Keratinocyte (primary cell): Measurements from ENCODE around the gene KHSRP.

Source experiments
- EZH2 ChIP-seq: IDR thresholded peaks from one replicate; pipeline ENCODE4 v1.6.1; 2012; ENCODE audit warnings: inconsistent platforms, mild to moderate bottlenecking, low read length, moderate library complexity
- TF ChIP-seq, protein P1 (sequence below), 3 experiments: IDR thresholded peaks in 1 of 3; conservative IDR thresholded peaks in 1 of 3; optimal IDR thresholded peaks in 1 of 3; 2 replicates in 2 of 3; 3 replicates in 1 of 3; pipeline versions ENCODE3 to v1.5.1; 2011; ENCODE audit warnings: low read length in 3 of 3, mild to moderate bottlenecking in 3 of 3, moderate library complexity in 2 of 3, control low read depth in 1 of 3, inconsistent platforms in 1 of 3; ENCODE audit not compliant: insufficient read depth in 2 of 3; ENCODE audit errors: extremely low read depth in 1 of 3

DNA sequence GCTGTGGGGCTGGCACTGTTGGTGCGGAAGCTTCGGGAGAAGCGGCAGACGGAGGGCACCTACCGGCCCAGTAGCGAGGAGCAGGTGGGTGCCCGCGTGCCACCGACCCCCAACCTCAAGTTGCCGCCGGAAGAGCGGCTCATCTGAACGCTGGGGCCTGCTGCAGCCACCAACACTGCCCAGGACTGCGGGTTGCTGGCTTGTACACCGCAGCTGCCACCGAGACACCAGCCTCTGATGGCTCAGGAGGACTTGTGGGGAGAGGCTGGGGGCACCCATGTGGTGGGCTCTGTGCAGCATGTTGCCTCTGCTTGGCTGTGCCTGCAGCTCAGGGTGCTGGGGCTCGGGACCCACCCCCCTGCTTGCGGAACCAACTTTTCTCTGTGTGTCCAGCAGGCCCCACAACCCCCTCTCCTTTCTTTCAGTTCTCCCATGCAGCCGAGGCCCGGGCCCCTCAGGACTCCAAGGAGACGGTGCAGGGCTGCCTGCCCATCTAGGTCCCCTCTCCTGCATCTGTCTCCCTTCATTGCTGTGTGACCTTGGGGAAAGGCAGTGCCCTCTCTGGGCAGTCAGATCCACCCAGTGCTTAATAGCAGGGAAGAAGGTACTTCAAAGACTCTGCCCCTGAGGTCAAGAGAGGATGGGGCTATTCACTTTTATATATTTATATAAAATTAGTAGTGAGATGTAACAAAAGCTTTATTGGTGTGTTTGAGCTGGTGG lies 42.1 kb upstream of the KHSRP start:
- TF ChIP-seq, protein P1, sequence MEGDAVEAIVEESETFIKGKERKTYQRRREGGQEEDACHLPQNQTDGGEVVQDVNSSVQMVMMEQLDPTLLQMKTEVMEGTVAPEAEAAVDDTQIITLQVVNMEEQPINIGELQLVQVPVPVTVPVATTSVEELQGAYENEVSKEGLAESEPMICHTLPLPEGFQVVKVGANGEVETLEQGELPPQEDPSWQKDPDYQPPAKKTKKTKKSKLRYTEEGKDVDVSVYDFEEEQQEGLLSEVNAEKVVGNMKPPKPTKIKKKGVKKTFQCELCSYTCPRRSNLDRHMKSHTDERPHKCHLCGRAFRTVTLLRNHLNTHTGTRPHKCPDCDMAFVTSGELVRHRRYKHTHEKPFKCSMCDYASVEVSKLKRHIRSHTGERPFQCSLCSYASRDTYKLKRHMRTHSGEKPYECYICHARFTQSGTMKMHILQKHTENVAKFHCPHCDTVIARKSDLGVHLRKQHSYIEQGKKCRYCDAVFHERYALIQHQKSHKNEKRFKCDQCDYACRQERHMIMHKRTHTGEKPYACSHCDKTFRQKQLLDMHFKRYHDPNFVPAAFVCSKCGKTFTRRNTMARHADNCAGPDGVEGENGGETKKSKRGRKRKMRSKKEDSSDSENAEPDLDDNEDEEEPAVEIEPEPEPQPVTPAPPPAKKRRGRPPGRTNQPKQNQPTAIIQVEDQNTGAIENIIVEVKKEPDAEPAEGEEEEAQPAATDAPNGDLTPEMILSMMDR (optimal IDR thresholded peaks at IDR 0.05 in 1 of 3, IDR thresholded peaks at IDR 0.05 in 1 of 3, conservative IDR thresholded peaks at IDR 0.05 in 1 of 3; ENCODE audit: extremely low read depth in 1 of 3, insufficient read depth in 2 of 3, low read length in 3 of 3): no peak
- TF ChIP-seq EZH2: no peak
